Neural progenitor cell (in vitro differentiated cells): ENCODE data around the gene FOXD2. TPM values are rescaled to one million over a fixed set of nuclear protein-coding genes. Genes with fewer than 3 reads are reported as not detected.

Source experiments
- DNase-seq: peaks from one replicate; pipeline ENCODE4 v3.0.0-alpha.2; 2016; ENCODE audit warnings: low spot score
- H2AFZ ChIP-seq: fragments of 200-600 bp; sonication (generic); replicated peaks from 2 replicates; pipeline ENCODE4 v1.6.1; 2016; ENCODE audit warnings: antibody characterized with exemption
- H3F3A ChIP-seq: fragments of 200-600 bp; sonication (generic); 2 replicates; pipeline ENCODE4 v1.6.1; 2016; ENCODE audit warnings: antibody characterized with exemption, low read depth
- H3K27ac ChIP-seq: fragments of 200-600 bp; sonication (generic); 2 replicates; pipeline ENCODE4 v1.5.1; 2016; ENCODE audit warnings: mild to moderate bottlenecking
- H3K27me3 ChIP-seq: fragments of 200-600 bp; sonication (generic); 2 replicates; pipeline ENCODE4 v1.6.1; 2016; ENCODE audit warnings: mild to moderate bottlenecking, moderate library complexity
- H3K36me3 ChIP-seq: fragments of 200-600 bp; sonication (generic); 2 replicates; pipeline ENCODE4 v1.5.1; 2016
- H3K4me1 ChIP-seq: fragments of 200-600 bp; sonication (generic); 2 replicates; pipeline ENCODE4 v1.6.1; 2016; ENCODE audit warnings: mixed run types
- H3K4me2 ChIP-seq: fragments of 200-600 bp; sonication (generic); 2 replicates; pipeline ENCODE4 v1.6.1; 2016
- H3K4me3 ChIP-seq: fragments of 200-600 bp; sonication (generic); 2 replicates; pipeline ENCODE4 v1.5.1; 2016
- H3K79me2 ChIP-seq: fragments of 200-600 bp; sonication (generic); 2 replicates; pipeline ENCODE4 v1.6.1; 2016; ENCODE audit warnings: low read depth
- H3K9ac ChIP-seq: fragments of 200-600 bp; sonication (generic); 2 replicates; pipeline ENCODE4 v1.6.1; 2016
- H3K9me3 ChIP-seq: fragments of 200-600 bp; sonication (generic); 2 replicates; pipeline ENCODE4 v1.5.1; 2016; ENCODE audit warnings: low read depth
- H4K20me1 ChIP-seq: fragments of 200-600 bp; sonication (generic); 2 replicates; pipeline ENCODE4 v1.6.1; 2016; ENCODE audit warnings: low read depth
- H3K27ac Mint-ChIP-seq: 3 replicates; pipeline ENCODE4 v1.8.0; 2021; ENCODE audit warnings: mixed read lengths
- H3K27me3 Mint-ChIP-seq: 2 replicates; pipeline ENCODE4 v1.8.0; 2022; ENCODE audit warnings: low read depth, mild to moderate bottlenecking, inconsistent platforms, moderate library complexity, mixed read lengths; ENCODE audit not compliant: insufficient read depth
- H3K36me3 Mint-ChIP-seq: 3 replicates; pipeline ENCODE4 v1.8.0; 2021; ENCODE audit warnings: mixed read lengths
- H3K4me1 Mint-ChIP-seq: 3 replicates; pipeline ENCODE4 v1.8.0; 2021; ENCODE audit warnings: mixed read lengths
- H3K4me3 Mint-ChIP-seq: 3 replicates; pipeline ENCODE4 v1.8.0; 2021; ENCODE audit warnings: mild to moderate bottlenecking, moderate library complexity, mixed read lengths
- H3K9me3 Mint-ChIP-seq: 3 replicates; pipeline ENCODE4 v1.8.0; 2020; ENCODE audit warnings: mixed read lengths
- CTCF ChIP-seq: fragments of 200-600 bp; sonication (generic); IDR thresholded peaks from 2 replicates; pipeline ENCODE4 v1.5.1; 2017; ENCODE audit warnings: antibody characterized with exemption, mild to moderate bottlenecking
- EZH2 ChIP-seq: fragments of 200-600 bp; sonication (generic); IDR thresholded peaks from 2 replicates; pipeline ENCODE4 v1.6.1; 2017; ENCODE audit warnings: antibody characterized with exemption, mild to moderate bottlenecking, moderate library complexity
- EZH2phosphoT487 ChIP-seq: fragments of 200-600 bp; sonication (generic); IDR thresholded peaks from 2 replicates; pipeline ENCODE4 v1.6.1; 2017; ENCODE audit warnings: antibody characterized with exemption
- total RNA-seq: library from RNA; depleted of rRNA; stranded (reverse); fragments of >200 nt; gene quantifications from 2 replicates; pipeline ENCODE4 v1.2.3, GENCODE V29; 2015; ENCODE audit warnings: low replicate concordance

FOXD2 gene
- total RNA-seq, 1 donor from 2014 or later = 0.32 TPM

GRCh38 chr1:47420547-47420946, 17.3 kb upstream of the FOXD2 start:
- Histone ChIP-seq H4K20me1 (peaks cover 15% of the 10 kb centered on the region), H3K4me1 (peaks cover 3% of the 10 kb centered on the region), H3K9ac (no peak overlapping the region), H3K27me3 (peaks cover 95% of the 10 kb centered on the region), H3K4me2 (no peak overlapping the region), H3F3A (no peaks in the 10 kb centered on the region), H3K9me3 (no peaks in the 10 kb centered on the region), H3K36me3 (no peaks in the 10 kb centered on the region), H3K79me2 (no peaks in the 10 kb centered on the region), H2AFZ (no peak overlapping the region), H3K27ac (no peak overlapping the region), H3K4me3 (no peak overlapping the region)
- H3K27me3 Mint-ChIP-seq = peaks cover 57% of the 10 kb centered on the region
- no peak overlapping the region for H3K27ac Mint-ChIP-seq
- TF ChIP-seq CTCF (no peak), EZH2phosphoT487 (no peak), EZH2 (no peak)
- DNase-seq = no peak
- no peaks in the 10 kb centered on the region for H3K9me3 Mint-ChIP-seq
- no peaks in the 10 kb centered on the region for H3K36me3 Mint-ChIP-seq
- H3K4me3 Mint-ChIP-seq = no peak overlapping the region
- peaks cover 5% of the 10 kb centered on the region for H3K4me1 Mint-ChIP-seq

GRCh38 chr1:47423872-47424271, 14.0 kb upstream of the FOXD2 start:
- Histone ChIP-seq H4K20me1 (peaks cover 4% of the 10 kb centered on the region), H3K36me3 (no peaks in the 10 kb centered on the region), H3K27ac (no peak overlapping the region), H3K79me2 (no peaks in the 10 kb centered on the region), H3K4me1 (peaks cover 3% of the 10 kb centered on the region), H3K27me3 (peaks cover 95% of the 10 kb centered on the region), H3F3A (no peaks in the 10 kb centered on the region), H3K9me3 (no peaks in the 10 kb centered on the region), H3K9ac (no peak overlapping the region), H3K4me2 (no peak overlapping the region), H3K4me3 (no peak overlapping the region), H2AFZ (no peak overlapping the region)
- no peak for TF ChIP-seq EZH2
- TF ChIP-seq EZH2phosphoT487 = peak; percentile 12
- TF ChIP-seq CTCF = no peak
- H3K27ac Mint-ChIP-seq = no peak overlapping the region
- H3K4me1 Mint-ChIP-seq = peaks cover 2% of the 10 kb centered on the region
- H3K9me3 Mint-ChIP-seq = no peaks in the 10 kb centered on the region
- no peaks in the 10 kb centered on the region for H3K36me3 Mint-ChIP-seq
- H3K4me3 Mint-ChIP-seq = no peak overlapping the region
- H3K27me3 Mint-ChIP-seq = peaks cover 41% of the 10 kb centered on the region
- DNase-seq = no peak

- peaks cover 95% of the 10 kb centered on the region for H3K27me3 ChIP-seq
- no peak overlapping the region for H3K4me3 Mint-ChIP-seq
- H3K27ac Mint-ChIP-seq = no peak overlapping the region
- no peaks in the 10 kb centered on the region for H3F3A ChIP-seq
- DNase-seq = peak; percentile 90
- no peaks in the 10 kb centered on the region for H3K79me2 ChIP-seq
- peaks cover 2% of the 10 kb centered on the region for H3K4me1 Mint-ChIP-seq
- TF ChIP-seq EZH2 (no peak), CTCF (peak; percentile 99), EZH2phosphoT487 (peak; percentile 36)
- no peak overlapping the region for H3K27ac ChIP-seq
- no peaks in the 10 kb centered on the region for H4K20me1 ChIP-seq
- H3K4me3 ChIP-seq = no peak overlapping the region
- no peaks in the 10 kb centered on the region for H3K9me3 ChIP-seq
- no peak overlapping the region for H3K9ac ChIP-seq
- H3K36me3 Mint-ChIP-seq = no peaks in the 10 kb centered on the region
- H3K36me3 ChIP-seq = no peaks in the 10 kb centered on the region
- H2AFZ ChIP-seq = no peak overlapping the region
- no peak overlapping the region for H3K4me2 ChIP-seq
- peaks cover 35% of the 10 kb centered on the region for H3K27me3 Mint-ChIP-seq
- peaks cover 3% of the 10 kb centered on the region for H3K4me1 ChIP-seq
- H3K9me3 Mint-ChIP-seq = no peaks in the 10 kb centered on the region
Measured at GRCh38 chr1:47424336-47424982, 13.4 kb upstream of the FOXD2 start.
